Endodermal cell (in vitro differentiated cells): Measurements from ENCODE around the gene MROH8. TPM values are rescaled to one million over a fixed set of nuclear protein-coding genes. Genes with fewer than 3 reads are reported as not detected.
A peak's percentile ranks its signal among the peaks of the same experiment; 100 is the strongest.
"Not testable (repeated sequence)": the region's sequence is repeated elsewhere in the genome, so short reads cannot be mapped to it uniquely, and the experiment has no call there.

Experiments used
- DNase-seq: peaks from one replicate; pipeline ENCODE4 v3.0.0-alpha.2; 2017
- H3K27ac ChIP-seq: 2 replicates; pipeline ENCODE4 v1.5.1; 2013; ENCODE audit warnings: mild to moderate bottlenecking, low read depth, low read length, moderate library complexity
- H3K27me3 ChIP-seq: 2 replicates; pipeline ENCODE4 v1.6.1; 2013; ENCODE audit warnings: mild to moderate bottlenecking, low read length, moderate library complexity; ENCODE audit not compliant: insufficient read depth, control insufficient read depth, poor library complexity, severe bottlenecking
- H3K36me3 ChIP-seq: 2 replicates; pipeline ENCODE4 v1.7.0; 2013; ENCODE audit warnings: mild to moderate bottlenecking, low read length, moderate library complexity; ENCODE audit not compliant: control insufficient read depth, insufficient read depth
- H3K4me1 ChIP-seq: one replicate; pipeline ENCODE4 v1.7.0; 2013; ENCODE audit warnings: low read length; ENCODE audit not compliant: control insufficient read depth, insufficient read depth
- H3K4me3 ChIP-seq: 2 replicates; pipeline ENCODE4 v1.5.1; 2013; ENCODE audit warnings: mild to moderate bottlenecking, low read length, moderate library complexity
- H3K9ac ChIP-seq: 2 replicates; pipeline ENCODE4 v1.6.1; 2013; ENCODE audit warnings: mild to moderate bottlenecking, low read length, moderate library complexity; ENCODE audit not compliant: poor library complexity, severe bottlenecking; ENCODE audit errors: extremely low read depth
- H3K9me3 ChIP-seq: 2 replicates; pipeline ENCODE4 v1.6.1; 2013; ENCODE audit warnings: mild to moderate bottlenecking, low read length, moderate library complexity; ENCODE audit not compliant: control insufficient read depth
- H3K27ac Mint-ChIP-seq: 2 replicates; pipeline ENCODE4 v1.8.0; 2020; ENCODE audit warnings: mixed read lengths
- H3K27me3 Mint-ChIP-seq: 2 replicates; pipeline ENCODE4 v1.8.0; 2021; ENCODE audit warnings: mild to moderate bottlenecking, mixed read lengths; ENCODE audit not compliant: insufficient read depth
- H3K36me3 Mint-ChIP-seq: 2 replicates; pipeline ENCODE4 v1.8.0; 2020; ENCODE audit warnings: low read depth, mixed read lengths
- H3K4me1 Mint-ChIP-seq: 2 replicates; pipeline ENCODE4 v1.8.0; 2020; ENCODE audit warnings: mixed read lengths
- H3K4me3 Mint-ChIP-seq: 2 replicates; pipeline ENCODE4 v1.8.0; 2020; ENCODE audit warnings: mild to moderate bottlenecking, moderate library complexity, mixed read lengths
- H3K9me3 Mint-ChIP-seq: 2 replicates; pipeline ENCODE4 v1.8.0; 2020; ENCODE audit warnings: mild to moderate bottlenecking, mixed read lengths
- WGBS, 2 experiments: methylation state at CpG; one replicate each; pipeline versions ENCODE4 v1.1.5 to v1.1.7; 2013; ENCODE audit warnings: missing lambda C conversion rate in 2 of 2, mixed read lengths in 1 of 2; ENCODE audit not compliant: insufficient coverage in 1 of 2, insufficient read length in 1 of 2; 5-methylcytosine and 5-hydroxymethylcytosine counted together
- total RNA-seq, 2 donors: library from RNA; stranded (reverse); fragmentation: NEBNext Ultra II Directional in 1 of 2; extraction: Animal tissue kit (Norgen Biotek cat#: 25700) in 1 of 2; gene quantifications; 2 replicates in 1 of 2; 3 replicates in 1 of 2; pipeline ENCODE4 v1.2.1, GENCODE V29; 2021
- TF ChIP-seq, protein P1 (sequence below): fragments of 200-600 bp; sonication (generic); conservative IDR thresholded peaks from 2 replicates; pipeline ENCODE4 v1.5.0; 2021; ENCODE audit warnings: antibody characterized with exemption, mild to moderate bottlenecking

MROH8 gene
- total RNA-seq, 2 donors from 2014 or later: 1.8 to 2.8 TPM

DNA sequence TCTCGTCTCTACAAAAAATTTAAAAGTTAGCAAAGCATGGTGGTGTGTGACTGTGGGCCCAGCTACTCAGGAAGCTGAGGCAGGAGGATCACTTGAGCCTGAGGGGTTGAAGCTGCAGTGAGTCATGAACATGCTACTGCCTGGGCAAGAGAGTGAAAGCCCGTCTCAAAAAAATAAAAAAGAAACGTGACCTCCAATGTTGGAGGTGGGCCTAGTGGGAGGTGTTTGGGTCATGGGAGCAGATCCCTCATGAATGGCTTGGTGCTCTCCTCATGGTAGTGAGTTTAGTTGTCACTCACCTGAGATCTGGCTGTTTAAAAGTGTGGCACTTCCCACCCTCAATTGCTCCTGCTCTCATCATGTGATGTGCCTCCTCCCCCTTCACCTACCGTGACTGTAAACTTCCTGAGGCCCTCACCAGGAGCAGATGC lies 107.9 kb downstream of the MROH8 start:
- H3K36me3 Mint-ChIP-seq: peaks cover 51% of the 10 kb centered on the region
- peak overlapping the region; percentile 70 for H3K27ac Mint-ChIP-seq
- TF ChIP-seq, protein P1, sequence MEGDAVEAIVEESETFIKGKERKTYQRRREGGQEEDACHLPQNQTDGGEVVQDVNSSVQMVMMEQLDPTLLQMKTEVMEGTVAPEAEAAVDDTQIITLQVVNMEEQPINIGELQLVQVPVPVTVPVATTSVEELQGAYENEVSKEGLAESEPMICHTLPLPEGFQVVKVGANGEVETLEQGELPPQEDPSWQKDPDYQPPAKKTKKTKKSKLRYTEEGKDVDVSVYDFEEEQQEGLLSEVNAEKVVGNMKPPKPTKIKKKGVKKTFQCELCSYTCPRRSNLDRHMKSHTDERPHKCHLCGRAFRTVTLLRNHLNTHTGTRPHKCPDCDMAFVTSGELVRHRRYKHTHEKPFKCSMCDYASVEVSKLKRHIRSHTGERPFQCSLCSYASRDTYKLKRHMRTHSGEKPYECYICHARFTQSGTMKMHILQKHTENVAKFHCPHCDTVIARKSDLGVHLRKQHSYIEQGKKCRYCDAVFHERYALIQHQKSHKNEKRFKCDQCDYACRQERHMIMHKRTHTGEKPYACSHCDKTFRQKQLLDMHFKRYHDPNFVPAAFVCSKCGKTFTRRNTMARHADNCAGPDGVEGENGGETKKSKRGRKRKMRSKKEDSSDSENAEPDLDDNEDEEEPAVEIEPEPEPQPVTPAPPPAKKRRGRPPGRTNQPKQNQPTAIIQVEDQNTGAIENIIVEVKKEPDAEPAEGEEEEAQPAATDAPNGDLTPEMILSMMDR: no peak
- WGBS, 2 experiments: 81 to 83% methylated on average over 2 to 4 of the region's 4 CpGs
- H3K4me3 Mint-ChIP-seq: no peak overlapping the region
- no peak overlapping the region for H3K9ac ChIP-seq
- no peak overlapping the region for H3K27ac ChIP-seq
- no peak overlapping the region for H3K4me3 ChIP-seq
- H3K4me1 Mint-ChIP-seq: peaks cover 1% of the 10 kb centered on the region
- peaks cover 10% of the 10 kb centered on the region for H3K36me3 ChIP-seq
- H3K9me3 Mint-ChIP-seq: peaks cover 21% of the 10 kb centered on the region
- H3K27me3 ChIP-seq: no peaks in the 10 kb centered on the region
- no peak for DNase-seq
- H3K4me1 ChIP-seq: no peaks in the 10 kb centered on the region
- peaks cover 12% of the 10 kb centered on the region for H3K9me3 ChIP-seq
- H3K27me3 Mint-ChIP-seq: no peaks in the 10 kb centered on the region

DNA sequence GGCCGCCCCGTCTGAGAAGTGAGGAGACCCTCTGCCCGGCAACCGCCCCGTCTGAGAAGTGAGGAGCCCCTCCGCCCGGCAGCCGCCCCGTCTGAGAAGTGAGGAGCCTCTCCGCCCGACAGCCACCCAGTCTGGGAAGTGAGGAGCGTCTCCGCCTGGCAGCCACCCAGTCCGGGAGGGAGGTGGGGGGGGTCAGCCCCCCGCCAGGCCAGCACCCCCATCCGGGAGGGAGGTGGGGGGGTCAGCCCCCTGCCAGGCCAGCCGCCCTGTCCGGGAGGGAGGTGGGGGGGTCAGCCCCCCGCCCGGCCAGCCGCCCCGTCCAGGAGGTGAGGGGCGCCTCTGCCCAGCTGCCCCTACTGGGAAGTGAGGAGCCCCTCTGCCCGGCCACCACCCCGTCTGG lies 109.8 kb downstream of the MROH8 start:
- H3K36me3 ChIP-seq: peaks cover 27% of the 10 kb centered on the region
- H3K9ac ChIP-seq, H3K9me3 ChIP-seq, H3K4me1 Mint-ChIP-seq, DNase-seq, H3K27me3 Mint-ChIP-seq, H3K27me3 ChIP-seq, H3K27ac Mint-ChIP-seq, H3K27ac ChIP-seq, H3K4me3 Mint-ChIP-seq, H3K4me3 ChIP-seq, H3K4me1 ChIP-seq: not testable (repeated sequence)
- Mint-ChIP-seq H3K36me3 (peaks cover 56% of the 10 kb centered on the region), H3K9me3 (peaks cover 10% of the 10 kb centered on the region)
- 88 to 100% methylated on average over 2 to 6 of the region's 25 CpGs for WGBS, 2 experiments

DNA sequence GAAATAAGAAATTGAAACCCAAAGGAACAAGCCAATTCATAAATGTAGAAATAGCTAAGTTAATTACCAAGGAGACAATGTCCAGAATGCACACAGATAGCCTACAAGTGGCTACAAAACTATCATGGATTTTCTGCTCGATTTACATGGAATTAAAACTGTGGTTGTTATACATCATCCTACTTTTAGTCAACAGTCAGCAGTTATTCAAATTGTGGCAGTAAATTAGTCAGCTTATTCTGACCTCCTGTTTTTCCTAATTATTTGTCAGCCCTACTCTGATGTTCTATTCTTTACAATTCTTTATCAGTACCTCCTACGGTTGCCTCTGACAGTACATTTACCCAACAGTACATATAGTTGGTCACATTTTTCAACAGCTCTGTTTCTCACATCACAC lies 113.2 kb downstream of the MROH8 start:
- Histone ChIP-seq H3K27me3 (no peaks in the 10 kb centered on the region), H3K4me3 (no peak overlapping the region), H3K4me1 (no peaks in the 10 kb centered on the region), H3K9me3 (no peaks in the 10 kb centered on the region), H3K9ac (no peak overlapping the region), H3K27ac (no peak overlapping the region), H3K36me3 (peaks cover 38% of the 10 kb centered on the region)
- H3K27ac Mint-ChIP-seq: no peak overlapping the region
- no peak overlapping the region for H3K4me3 Mint-ChIP-seq
- peaks cover 59% of the 10 kb centered on the region for H3K36me3 Mint-ChIP-seq
- TF ChIP-seq, protein P1: no peak
- peaks cover 7% of the 10 kb centered on the region for H3K9me3 Mint-ChIP-seq
- no peak for DNase-seq
- H3K4me1 Mint-ChIP-seq: peaks cover 5% of the 10 kb centered on the region
- 94 to 96% methylated on average over 2 of the region's 2 CpGs for WGBS, 2 experiments
- H3K27me3 Mint-ChIP-seq: no peaks in the 10 kb centered on the region

DNA sequence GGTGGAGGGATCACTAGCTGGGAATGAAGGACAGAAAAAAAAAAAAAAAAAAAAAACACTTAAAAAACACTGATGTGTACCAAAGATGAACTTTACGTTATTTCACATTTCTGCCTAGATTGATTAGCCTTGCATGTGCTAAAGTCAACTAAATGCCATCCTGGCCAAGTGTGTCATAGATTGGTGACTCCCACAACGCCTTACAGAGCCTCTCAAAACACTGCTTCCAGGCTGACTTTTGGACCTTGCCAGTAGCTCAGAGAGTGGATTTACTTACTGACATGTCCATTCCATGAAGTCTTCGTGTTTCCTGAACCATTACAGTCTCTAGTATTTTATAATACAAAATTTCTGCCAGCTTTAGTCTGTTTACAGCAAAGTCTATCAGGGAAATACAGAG lies 124.1 kb downstream of the MROH8 start:
- no peaks in the 10 kb centered on the region for H3K4me1 ChIP-seq
- no peaks in the 10 kb centered on the region for H3K9me3 ChIP-seq
- no peak overlapping the region for H3K4me3 ChIP-seq
- TF ChIP-seq, protein P1: no peak
- Mint-ChIP-seq H3K9me3 (peaks cover 2% of the 10 kb centered on the region), H3K36me3 (peaks cover 64% of the 10 kb centered on the region), H3K27me3 (no peaks in the 10 kb centered on the region), H3K27ac (no peak overlapping the region), H3K4me3 (no peak overlapping the region), H3K4me1 (no peaks in the 10 kb centered on the region)
- no peak overlapping the region for H3K27ac ChIP-seq
- H3K27me3 ChIP-seq: no peaks in the 10 kb centered on the region
- H3K9ac ChIP-seq: no peak overlapping the region
- DNase-seq: no peak
- 96 to 98% methylated on average over 2 to 3 of the region's 3 CpGs for WGBS, 2 experiments
- H3K36me3 ChIP-seq: peaks cover 59% of the 10 kb centered on the region
